Measurements from ENCODE around the gene FXYD7. TPM values are rescaled to one million over a fixed set of nuclear protein-coding genes. Genes with fewer than 3 reads are reported as not detected.
A peak's percentile ranks its signal among the peaks of the same experiment; 100 is the strongest.

Gene FXYD7
- total and polyA plus RNA-seq, 9 of the 15 experiments (the other 6 are each of a cell fraction or from before 2014, with no cell fraction given): 0.10 to 0.80 (median 0.31) TPM; not detected in 3

DNA sequence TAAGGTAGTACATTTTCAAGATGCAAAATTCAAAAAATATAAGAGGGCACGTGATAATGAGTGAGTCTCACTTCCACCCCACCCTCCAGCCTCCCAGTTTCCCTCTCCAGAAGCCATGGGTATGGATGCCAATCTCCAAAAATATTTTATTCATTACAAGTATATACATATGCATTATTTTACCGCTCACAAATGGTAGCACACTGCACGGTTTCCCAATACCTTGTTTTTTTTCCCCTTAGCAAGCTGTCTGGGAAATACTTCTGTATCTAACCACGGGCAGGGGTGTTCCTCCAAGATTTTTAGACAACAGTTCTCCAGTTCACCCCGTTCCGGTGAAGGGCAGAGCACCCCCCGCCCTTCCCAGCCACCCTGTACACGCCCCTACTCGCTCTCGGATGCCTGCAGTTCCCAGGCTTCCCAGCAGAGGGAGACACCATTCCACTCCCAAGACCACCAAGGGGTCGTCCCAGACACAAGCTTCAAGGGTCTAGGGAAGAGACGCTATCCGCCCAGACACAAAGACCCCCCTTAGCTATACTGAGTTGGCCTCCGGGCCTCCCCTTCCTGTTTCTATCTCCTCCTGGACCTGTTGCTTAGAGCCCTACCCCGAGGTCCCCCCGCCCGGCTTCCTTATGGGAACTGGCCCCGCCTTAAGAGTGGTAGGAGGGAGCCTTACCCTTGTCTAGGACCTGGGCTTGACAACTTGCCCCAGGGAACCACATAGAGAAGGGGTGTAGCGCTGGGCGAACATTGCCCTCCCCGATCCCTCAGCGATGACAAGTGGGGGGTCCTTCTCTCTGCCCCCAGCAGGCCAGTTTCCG is 28.5 kb upstream of the FXYD7 start (continued):
- TF ChIP-seq, protein P1, sequence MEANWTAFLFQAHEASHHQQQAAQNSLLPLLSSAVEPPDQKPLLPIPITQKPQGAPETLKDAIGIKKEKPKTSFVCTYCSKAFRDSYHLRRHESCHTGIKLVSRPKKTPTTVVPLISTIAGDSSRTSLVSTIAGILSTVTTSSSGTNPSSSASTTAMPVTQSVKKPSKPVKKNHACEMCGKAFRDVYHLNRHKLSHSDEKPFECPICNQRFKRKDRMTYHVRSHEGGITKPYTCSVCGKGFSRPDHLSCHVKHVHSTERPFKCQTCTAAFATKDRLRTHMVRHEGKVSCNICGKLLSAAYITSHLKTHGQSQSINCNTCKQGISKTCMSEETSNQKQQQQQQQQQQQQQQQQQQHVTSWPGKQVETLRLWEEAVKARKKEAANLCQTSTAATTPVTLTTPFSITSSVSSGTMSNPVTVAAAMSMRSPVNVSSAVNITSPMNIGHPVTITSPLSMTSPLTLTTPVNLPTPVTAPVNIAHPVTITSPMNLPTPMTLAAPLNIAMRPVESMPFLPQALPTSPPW (CRISPR knock-in tag; IDR thresholded peaks at IDR 0.05): peak; percentile 79
- TF ChIP-seq ETS2 (tag; IDR thresholded peaks at IDR 0.05; ENCODE audit: borderline replicate concordance, poor library complexity, severe bottlenecking) (no peak), MAZ (CRISPR knock-in tag; conservative IDR thresholded peaks at IDR 0.05 in 1 of 2, IDR thresholded peaks at IDR 0.05 in 1 of 2) (peak in 1 of 2 experiments; percentile 70; a peak in 2 of 4 replicates), RB1 (IDR thresholded peaks at IDR 0.05; ENCODE audit: low read depth) (0 out of 2 replicates have a peak, but pooled peaks have one; percentile 22), TARDBP (IDR thresholded peaks at IDR 0.05) (no peak), RBM14 (IDR thresholded peaks at IDR 0.05; ENCODE audit: borderline replicate concordance, insufficient read depth, low read depth, low read length) (no peak), CTBP1 (IDR thresholded peaks at IDR 0.05; ENCODE audit: borderline replicate concordance) (peak; percentile 35; the same call in 1 of the 2 replicates), PRPF4 (IDR thresholded peaks at IDR 0.05; ENCODE audit: insufficient read depth, low read depth, low read length, poor library complexity, severe bottlenecking) (no peak), CC2D1A (IDR thresholded peaks at IDR 0.05) (peak; percentile 61; the same call in 1 of the 2 replicates), CSDE1 (IDR thresholded peaks at IDR 0.05) (no peak), PHF21A (IDR thresholded peaks at IDR 0.05; ENCODE audit: borderline replicate concordance, low read depth) (no peak), HLTF (IDR thresholded peaks at IDR 0.05) (no peak), ZKSCAN8 (CRISPR knock-in tag; IDR thresholded peaks at IDR 0.05) (no peak)
- TF ChIP-seq, protein P2, sequence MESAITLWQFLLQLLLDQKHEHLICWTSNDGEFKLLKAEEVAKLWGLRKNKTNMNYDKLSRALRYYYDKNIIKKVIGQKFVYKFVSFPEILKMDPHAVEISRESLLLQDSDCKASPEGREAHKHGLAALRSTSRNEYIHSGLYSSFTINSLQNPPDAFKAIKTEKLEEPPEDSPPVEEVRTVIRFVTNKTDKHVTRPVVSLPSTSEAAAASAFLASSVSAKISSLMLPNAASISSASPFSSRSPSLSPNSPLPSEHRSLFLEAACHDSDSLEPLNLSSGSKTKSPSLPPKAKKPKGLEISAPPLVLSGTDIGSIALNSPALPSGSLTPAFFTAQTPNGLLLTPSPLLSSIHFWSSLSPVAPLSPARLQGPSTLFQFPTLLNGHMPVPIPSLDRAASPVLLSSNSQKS (CRISPR knock-in tag; IDR thresholded peaks at IDR 0.05): no peak
- TF ChIP-seq, protein P3, sequence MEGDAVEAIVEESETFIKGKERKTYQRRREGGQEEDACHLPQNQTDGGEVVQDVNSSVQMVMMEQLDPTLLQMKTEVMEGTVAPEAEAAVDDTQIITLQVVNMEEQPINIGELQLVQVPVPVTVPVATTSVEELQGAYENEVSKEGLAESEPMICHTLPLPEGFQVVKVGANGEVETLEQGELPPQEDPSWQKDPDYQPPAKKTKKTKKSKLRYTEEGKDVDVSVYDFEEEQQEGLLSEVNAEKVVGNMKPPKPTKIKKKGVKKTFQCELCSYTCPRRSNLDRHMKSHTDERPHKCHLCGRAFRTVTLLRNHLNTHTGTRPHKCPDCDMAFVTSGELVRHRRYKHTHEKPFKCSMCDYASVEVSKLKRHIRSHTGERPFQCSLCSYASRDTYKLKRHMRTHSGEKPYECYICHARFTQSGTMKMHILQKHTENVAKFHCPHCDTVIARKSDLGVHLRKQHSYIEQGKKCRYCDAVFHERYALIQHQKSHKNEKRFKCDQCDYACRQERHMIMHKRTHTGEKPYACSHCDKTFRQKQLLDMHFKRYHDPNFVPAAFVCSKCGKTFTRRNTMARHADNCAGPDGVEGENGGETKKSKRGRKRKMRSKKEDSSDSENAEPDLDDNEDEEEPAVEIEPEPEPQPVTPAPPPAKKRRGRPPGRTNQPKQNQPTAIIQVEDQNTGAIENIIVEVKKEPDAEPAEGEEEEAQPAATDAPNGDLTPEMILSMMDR (IDR thresholded peaks at IDR 0.05 in 2 of 3, conservative IDR thresholded peaks at IDR 0.05 in 1 of 3; ENCODE audit: insufficient read depth in 2 of 3, low read depth in 1 of 3, low read length in 3 of 3): peak; percentile 87 to 98 (median 89)
- TF ChIP-seq, protein P4, sequence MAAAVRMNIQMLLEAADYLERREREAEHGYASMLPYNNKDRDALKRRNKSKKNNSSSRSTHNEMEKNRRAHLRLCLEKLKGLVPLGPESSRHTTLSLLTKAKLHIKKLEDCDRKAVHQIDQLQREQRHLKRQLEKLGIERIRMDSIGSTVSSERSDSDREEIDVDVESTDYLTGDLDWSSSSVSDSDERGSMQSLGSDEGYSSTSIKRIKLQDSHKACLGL (CRISPR knock-in tag; IDR thresholded peaks at IDR 0.05; ENCODE audit: borderline replicate concordance, poor library complexity, severe bottlenecking): no peak
- TF ChIP-seq, protein P5, sequence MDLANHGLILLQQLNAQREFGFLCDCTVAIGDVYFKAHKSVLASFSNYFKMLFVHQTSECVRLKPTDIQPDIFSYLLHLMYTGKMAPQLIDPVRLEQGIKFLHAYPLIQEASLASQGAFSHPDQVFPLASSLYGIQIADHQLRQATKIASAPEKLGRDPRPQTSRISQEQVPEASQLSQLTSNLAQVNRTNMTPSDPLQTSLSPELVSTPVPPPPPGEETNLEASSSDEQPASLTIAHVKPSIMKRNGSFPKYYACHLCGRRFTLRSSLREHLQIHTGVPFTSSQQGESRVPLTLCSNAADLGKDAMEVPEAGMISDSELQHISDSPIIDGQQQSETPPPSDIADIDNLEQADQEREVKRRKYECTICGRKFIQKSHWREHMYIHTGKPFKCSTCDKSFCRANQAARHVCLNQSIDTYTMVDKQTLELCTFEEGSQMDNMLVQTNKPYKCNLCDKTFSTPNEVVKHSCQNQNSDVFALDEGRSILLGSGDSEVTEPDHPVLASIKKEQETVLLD (IDR thresholded peaks at IDR 0.05): peak; percentile 65; the same call in 1 of the 2 replicates
- TF ChIP-seq, protein P6, sequence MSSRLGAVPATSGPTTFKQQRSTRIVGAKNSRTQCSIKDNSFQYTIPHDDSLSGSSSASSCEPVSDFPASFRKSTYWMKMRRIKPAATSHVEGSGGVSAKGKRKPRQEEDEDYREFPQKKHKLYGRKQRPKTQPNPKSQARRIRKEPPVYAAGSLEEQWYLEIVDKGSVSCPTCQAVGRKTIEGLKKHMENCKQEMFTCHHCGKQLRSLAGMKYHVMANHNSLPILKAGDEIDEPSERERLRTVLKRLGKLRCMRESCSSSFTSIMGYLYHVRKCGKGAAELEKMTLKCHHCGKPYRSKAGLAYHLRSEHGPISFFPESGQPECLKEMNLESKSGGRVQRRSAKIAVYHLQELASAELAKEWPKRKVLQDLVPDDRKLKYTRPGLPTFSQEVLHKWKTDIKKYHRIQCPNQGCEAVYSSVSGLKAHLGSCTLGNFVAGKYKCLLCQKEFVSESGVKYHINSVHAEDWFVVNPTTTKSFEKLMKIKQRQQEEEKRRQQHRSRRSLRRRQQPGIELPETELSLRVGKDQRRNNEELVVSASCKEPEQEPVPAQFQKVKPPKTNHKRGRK (tag; IDR thresholded peaks at IDR 0.05): no peak
